GM12891 (cell line): Measurements from ENCODE around the gene NPR2.

Experiments used
- POLR2A ChIP-seq: IDR thresholded peaks from 2 replicates; pipeline ENCODE4 v1.6.1; 2011; ENCODE audit warnings: low read depth, low read length, control low read depth
- POLR2AphosphoS5 ChIP-seq: IDR thresholded peaks from 2 replicates; pipeline ENCODE4 v1.6.1; 2011; ENCODE audit warnings: low read depth, low read length, control low read depth

DNA sequence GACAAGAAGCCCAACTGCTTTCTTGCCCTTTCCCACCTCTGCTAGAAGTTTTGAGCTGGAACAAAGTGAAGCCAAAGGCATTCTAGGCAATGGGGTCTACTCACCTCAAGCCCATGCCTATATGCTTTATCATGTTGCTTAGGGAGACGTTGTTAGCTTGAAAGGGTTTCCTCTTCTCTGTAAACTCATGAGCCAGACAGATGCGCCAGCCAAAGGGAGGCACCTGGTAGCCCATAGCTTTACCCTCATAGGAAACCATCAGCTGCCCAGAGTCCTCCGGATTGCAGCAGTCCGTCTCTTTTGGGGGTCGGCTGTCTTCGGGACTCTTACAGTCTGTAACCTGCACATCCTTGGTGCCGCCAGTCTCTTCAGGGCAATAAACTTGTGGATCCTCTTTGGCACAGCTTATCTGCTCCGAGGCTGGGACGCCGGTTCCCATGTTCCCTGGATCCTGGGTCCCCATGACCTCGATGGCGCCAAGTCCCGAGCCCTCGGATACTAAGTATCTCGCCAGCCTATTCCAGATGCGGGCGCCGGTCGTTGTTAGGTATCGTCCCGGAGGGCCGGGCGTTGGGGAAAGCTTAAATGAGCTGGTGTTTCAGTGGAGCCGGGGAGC is 43.0 kb upstream of the NPR2 start:
- TF ChIP-seq POLR2A (no peak), POLR2AphosphoS5 (no peak)
